GM23338 (cell line): ENCODE measurements around the gene CUEDC1. TPM values are rescaled to one million over a fixed set of nuclear protein-coding genes. Genes with fewer than 3 reads are reported as not detected.

Source experiments
- ATAC-seq: fragments of 200-7000 bp; cut with Tn5 transposase; 3 replicates; pipeline ENCODE4 v1.9.1; 2020
- DNase-seq: peaks from one replicate; pipeline ENCODE4 v3.0.0-alpha.2; 2015; ENCODE audit warnings: low spot score
- H2AFZ ChIP-seq: fragments of 200-600 bp; sonication (generic); 2 replicates; pipeline ENCODE4 v1.8.0; 2016; ENCODE audit warnings: antibody characterized with exemption, mild to moderate bottlenecking, moderate library complexity
- H3F3A ChIP-seq: fragments of 200-600 bp; sonication (generic); replicated peaks from 2 replicates; pipeline ENCODE4 v1.8.0; 2017; ENCODE audit warnings: antibody characterized with exemption, mixed run types, low read depth
- H3K27ac ChIP-seq: fragments of 200-600 bp; sonication (generic); 2 replicates; pipeline ENCODE4 v1.6.1; 2016; ENCODE audit warnings: low read depth
- H3K27me3 ChIP-seq: fragments of 200-600 bp; sonication (generic); 2 replicates; pipeline ENCODE4 v1.8.0; 2016; ENCODE audit warnings: mild to moderate bottlenecking, mixed run types, moderate library complexity; ENCODE audit not compliant: insufficient read depth
- H3K36me3 ChIP-seq: fragments of 200-600 bp; sonication (generic); 2 replicates; pipeline ENCODE4 v1.8.0; 2016; ENCODE audit warnings: mild to moderate bottlenecking; ENCODE audit not compliant: insufficient read depth
- H3K4me1 ChIP-seq: fragments of 200-600 bp; sonication (generic); 2 replicates; pipeline ENCODE4 v1.8.0; 2016; ENCODE audit warnings: mild to moderate bottlenecking, moderate library complexity; ENCODE audit not compliant: insufficient read depth
- H3K4me2 ChIP-seq: fragments of 200-600 bp; sonication (generic); 2 replicates; pipeline ENCODE4 v1.7.1; 2017; ENCODE audit warnings: mixed run types
- H3K4me3 ChIP-seq: fragments of 200-600 bp; sonication (generic); 2 replicates; pipeline ENCODE4 v1.6.1; 2016; ENCODE audit warnings: mixed run types
- H3K79me2 ChIP-seq: fragments of 200-600 bp; sonication (generic); replicated peaks from 2 replicates; pipeline ENCODE4 v1.8.0; 2017; ENCODE audit warnings: mild to moderate bottlenecking; ENCODE audit not compliant: insufficient read depth
- H3K9me2 ChIP-seq: fragments of 200-600 bp; sonication (generic); 2 replicates; pipeline ENCODE4 v1.8.0; 2017; ENCODE audit not compliant: insufficient read depth
- H4K20me1 ChIP-seq: fragments of 200-600 bp; sonication (generic); replicated peaks from 2 replicates; pipeline ENCODE4 v1.8.0; 2017; ENCODE audit warnings: mild to moderate bottlenecking; ENCODE audit not compliant: insufficient read depth
- H3K27ac Mint-ChIP-seq: 2 replicates; pipeline ENCODE4 v1.8.0; 2020; ENCODE audit warnings: inconsistent platforms, mild to moderate bottlenecking, moderate library complexity, mixed read lengths
- H3K27me3 Mint-ChIP-seq: 3 replicates; pipeline ENCODE4 v1.8.0; 2022; ENCODE audit warnings: low read depth, mild to moderate bottlenecking, moderate library complexity, mixed read lengths, inconsistent platforms; ENCODE audit not compliant: insufficient read depth, poor library complexity
- H3K36me3 Mint-ChIP-seq: 3 replicates; pipeline ENCODE4 v1.8.0; 2021; ENCODE audit warnings: low read depth, mild to moderate bottlenecking, inconsistent platforms, moderate library complexity, mixed read lengths
- H3K4me1 Mint-ChIP-seq: 3 replicates; pipeline ENCODE4 v1.8.0; 2020; ENCODE audit warnings: mild to moderate bottlenecking, inconsistent platforms, mixed read lengths
- H3K4me3 Mint-ChIP-seq: 3 replicates; pipeline ENCODE4 v1.8.0; 2021; ENCODE audit warnings: moderate library complexity, mild to moderate bottlenecking, inconsistent platforms, mixed read lengths
- H3K9me3 Mint-ChIP-seq: 3 replicates; pipeline ENCODE4 v1.8.0; 2020; ENCODE audit warnings: moderate library complexity, mild to moderate bottlenecking, inconsistent platforms, mixed read lengths
- CREB1 ChIP-seq: fragments of 250-450 bp; sonication (Bioruptor Pico); IDR thresholded peaks from 2 replicates; pipeline ENCODE4 v1.5.0; 2020; ENCODE audit warnings: low read depth, mild to moderate bottlenecking, moderate library complexity
- CTCF ChIP-seq, 2 experiments: fragments of 200-600 bp in 1 of 2; sonication (generic) in 1 of 2; conservative IDR thresholded peaks; 2 replicates each; pipeline versions ENCODE4 v1.5.1 to v1.6.1; 2016 to 2017; ENCODE audit warnings: antibody characterized with exemption in 2 of 2, low read depth in 2 of 2, mild to moderate bottlenecking in 2 of 2, moderate library complexity in 1 of 2
- ETS1 ChIP-seq: IDR thresholded peaks from 2 replicates; pipeline ENCODE4 v1.6.1; 2016; ENCODE audit warnings: antibody characterized with exemption
- EZH2phosphoT487 ChIP-seq: fragments of 200-600 bp; sonication (generic); IDR thresholded peaks from one replicate; pipeline ENCODE4 v1.8.1; 2018; ENCODE audit warnings: antibody characterized with exemption; ENCODE audit not compliant: unreplicated experiment
- JUNB ChIP-seq: IDR thresholded peaks from one replicate; pipeline ENCODE4 v1.6.1; 2016; ENCODE audit warnings: antibody characterized with exemption; ENCODE audit not compliant: unreplicated experiment
- NANOG ChIP-seq: IDR thresholded peaks from 2 replicates; pipeline ENCODE4 v1.6.1; 2016; ENCODE audit warnings: antibody characterized with exemption, borderline replicate concordance
- POLR2AphosphoS5 ChIP-seq: IDR thresholded peaks from 2 replicates; pipeline ENCODE4 v1.6.1; 2016; ENCODE audit warnings: antibody characterized with exemption, low read depth
- REST ChIP-seq: IDR thresholded peaks from one replicate; pipeline ENCODE4 v1.6.1; 2018; ENCODE audit warnings: antibody characterized with exemption; ENCODE audit not compliant: unreplicated experiment
- STAT1 ChIP-seq: IDR thresholded peaks from one replicate; pipeline ENCODE4 v1.6.1; 2016; ENCODE audit warnings: antibody characterized with exemption; ENCODE audit not compliant: unreplicated experiment
- ZNF114 ChIP-seq: fragments of 250-450 bp; sonication (Bioruptor Pico); IDR thresholded peaks from 2 replicates; pipeline ENCODE4 v1.5.0; 2020; ENCODE audit warnings: mild to moderate bottlenecking, moderate library complexity
- ZNF462 ChIP-seq: fragments of 250-450 bp; sonication (Bioruptor Pico); IDR thresholded peaks from 2 replicates; pipeline ENCODE4 v1.5.0; 2020; ENCODE audit warnings: mild to moderate bottlenecking, moderate library complexity
- polyA plus RNA-seq: library from polyadenylated mRNA; unstranded; fragments of >200 nt; fragmentation: Nextera tagmentation; extraction: Ambion mirVana; gene quantifications from 2 replicates; pipeline ENCODE4 v1.2.1, GENCODE V29; 2016
- total RNA-seq: library from RNA; depleted of rRNA; stranded (reverse); fragments of >200 nt; shearing (Covaris generic); gene quantifications from 2 replicates; pipeline ENCODE4 v1.2.3, GENCODE V29; 2014

CUEDC1 gene
- total and polyA plus RNA-seq, 2 experiments from 2014 or later, result 3.0 to 7.7 TPM

GRCh38 chr17:57859601-57860413 is 95.4 kb downstream of the CUEDC1 start:
- Histone ChIP-seq H3K4me1 (peaks cover 33% of the 10 kb centered on the region; the same call in 1 of the 2 replicates), H4K20me1 (no peaks in the 10 kb centered on the region), H2AFZ (no peak overlapping the region), H3K27ac (no peak overlapping the region), H3K79me2 (no peaks in the 10 kb centered on the region), H3K27me3 (peaks cover 44% of the 10 kb centered on the region), H3K4me3 (no peak overlapping the region), H3K36me3 (no peaks in the 10 kb centered on the region; the same call in 1 of the 2 replicates), H3K4me2 (no peak overlapping the region), H3K9me2 (no peaks in the 10 kb centered on the region), H3F3A (peaks cover 10% of the 10 kb centered on the region; the same call in 1 of the 2 replicates)
- Mint-ChIP-seq H3K36me3 (peaks cover 5% of the 10 kb centered on the region; the same call in 1 of the 3 replicates), H3K27me3 (peaks cover 52% of the 10 kb centered on the region), H3K4me3 (peak overlapping the region; percentile 17; the same call in 1 of the 3 replicates), H3K27ac (no peak overlapping the region), H3K4me1 (peaks cover 47% of the 10 kb centered on the region), H3K9me3 (no peaks in the 10 kb centered on the region)
- ATAC-seq (no peak), DNase-seq (no peak)
- TF ChIP-seq STAT1 (no peak), ZNF114 (CRISPR knock-in tag) (no peak), JUNB (no peak), ETS1 (no peak), POLR2AphosphoS5 (no peak), CREB1 (CRISPR knock-in tag) (no peak), EZH2phosphoT487 (no peak), ZNF462 (CRISPR knock-in tag) (no peak), NANOG (no peak), CTCF (conservative IDR thresholded peaks at IDR 0.05; ENCODE audit: low read depth in 2 of 2) (no peak), REST (no peak)
